Fibroblast of lung (primary cell): ENCODE data around the gene TTC19.

Source experiments
- EZH2 ChIP-seq: IDR thresholded peaks from 2 replicates; pipeline ENCODE4 v1.5.1; 2012; ENCODE audit warnings: low read length, control low read depth, mild to moderate bottlenecking; ENCODE audit errors: missing control alignments
- TF ChIP-seq, protein P1 (sequence below), 2 donors: IDR thresholded peaks in 1 of 2; conservative IDR thresholded peaks in 1 of 2; 1 replicate in 1 of 2; 2 replicates in 1 of 2; pipeline ENCODE4 v1.5.1; 2011 to 2012; ENCODE audit warnings: low read length in 2 of 2, control low read depth in 1 of 2, inconsistent platforms in 1 of 2, low read depth in 1 of 2, mild to moderate bottlenecking in 1 of 2

DNA sequence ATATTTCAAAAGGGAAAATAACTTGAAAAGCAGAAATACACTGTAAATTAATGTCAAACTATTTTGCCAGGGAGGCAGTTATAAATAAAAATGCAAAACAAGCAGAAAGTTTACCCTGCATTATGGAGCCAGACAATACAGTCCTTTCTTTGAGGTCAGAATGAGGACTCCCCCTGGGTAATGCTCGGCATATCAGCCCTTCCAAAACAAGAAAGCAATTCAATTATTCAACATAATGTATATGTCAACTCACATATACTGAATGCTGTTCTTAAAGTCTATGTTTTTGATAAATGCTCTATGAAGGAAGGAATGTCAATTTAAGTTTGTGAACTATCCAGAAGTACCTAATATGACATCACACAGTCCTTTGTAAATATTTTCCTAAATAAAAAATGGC, 72.4 kb downstream of the TTC19 start:
- TF ChIP-seq, protein P1, sequence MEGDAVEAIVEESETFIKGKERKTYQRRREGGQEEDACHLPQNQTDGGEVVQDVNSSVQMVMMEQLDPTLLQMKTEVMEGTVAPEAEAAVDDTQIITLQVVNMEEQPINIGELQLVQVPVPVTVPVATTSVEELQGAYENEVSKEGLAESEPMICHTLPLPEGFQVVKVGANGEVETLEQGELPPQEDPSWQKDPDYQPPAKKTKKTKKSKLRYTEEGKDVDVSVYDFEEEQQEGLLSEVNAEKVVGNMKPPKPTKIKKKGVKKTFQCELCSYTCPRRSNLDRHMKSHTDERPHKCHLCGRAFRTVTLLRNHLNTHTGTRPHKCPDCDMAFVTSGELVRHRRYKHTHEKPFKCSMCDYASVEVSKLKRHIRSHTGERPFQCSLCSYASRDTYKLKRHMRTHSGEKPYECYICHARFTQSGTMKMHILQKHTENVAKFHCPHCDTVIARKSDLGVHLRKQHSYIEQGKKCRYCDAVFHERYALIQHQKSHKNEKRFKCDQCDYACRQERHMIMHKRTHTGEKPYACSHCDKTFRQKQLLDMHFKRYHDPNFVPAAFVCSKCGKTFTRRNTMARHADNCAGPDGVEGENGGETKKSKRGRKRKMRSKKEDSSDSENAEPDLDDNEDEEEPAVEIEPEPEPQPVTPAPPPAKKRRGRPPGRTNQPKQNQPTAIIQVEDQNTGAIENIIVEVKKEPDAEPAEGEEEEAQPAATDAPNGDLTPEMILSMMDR (conservative IDR thresholded peaks at IDR 0.05 in 1 of 2, IDR thresholded peaks at IDR 0.05 in 1 of 2; ENCODE audit: low read depth in 1 of 2, low read length in 2 of 2) = no peak
- TF ChIP-seq EZH2 = no peak
